RWPE1 (cell line): ENCODE measurements around the gene NKX1-1.

ENCODE experiments used
- CTCF ChIA-PET: fragments of 350-600 bp; sonication (Branson Sonifier 250); formaldehyde crosslinking; extraction: SDS; loops from one replicate; lab custom pipeline; 2021; lab: Yijun Ruan, JAX
- POLR2A ChIA-PET: fragments of 400-600 bp; formaldehyde crosslinking; extraction: SDS; loops from one replicate; lab custom pipeline; 2020; ENCODE audit warnings: antibody characterized with exemption; ENCODE audit not compliant: low non-redundant PET; lab: Yijun Ruan, JAX
- DNase-seq: peaks from one replicate; pipeline ENCODE4 v3.0.0; 2012; ENCODE audit warnings: low spot score
- H3K27ac ChIP-seq: fragments of 450-650 bp; 2 replicates; pipeline ENCODE4 v1.5.1; 2017
- TF ChIP-seq, protein P1 (sequence below): fragments of 450-650 bp; conservative IDR thresholded peaks from 2 replicates; pipeline ENCODE4 v1.5.1; 2017; ENCODE audit warnings: low read depth, mild to moderate bottlenecking

NKX1-1 gene

DNA sequence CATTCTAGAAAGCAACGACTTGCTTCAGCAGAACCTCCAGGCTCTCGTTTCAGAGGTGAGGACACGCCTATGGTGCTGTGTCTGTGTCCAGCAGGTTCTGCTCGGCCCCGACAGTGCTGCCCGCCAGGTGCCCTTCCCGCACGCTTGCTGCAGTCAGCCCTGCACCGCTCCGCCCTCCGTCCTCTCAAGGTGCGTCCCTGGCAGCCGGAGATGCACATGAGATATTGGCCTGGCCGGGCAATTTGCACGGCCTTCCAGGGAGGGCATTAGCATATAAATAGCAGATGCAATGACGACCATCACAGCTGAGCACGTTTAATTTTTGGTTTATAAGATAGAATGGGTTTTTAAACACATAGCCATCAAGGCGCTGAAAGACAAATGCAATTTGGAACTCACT, 44.8 kb downstream of the NKX1-1 start:
- TF ChIP-seq, protein P1, sequence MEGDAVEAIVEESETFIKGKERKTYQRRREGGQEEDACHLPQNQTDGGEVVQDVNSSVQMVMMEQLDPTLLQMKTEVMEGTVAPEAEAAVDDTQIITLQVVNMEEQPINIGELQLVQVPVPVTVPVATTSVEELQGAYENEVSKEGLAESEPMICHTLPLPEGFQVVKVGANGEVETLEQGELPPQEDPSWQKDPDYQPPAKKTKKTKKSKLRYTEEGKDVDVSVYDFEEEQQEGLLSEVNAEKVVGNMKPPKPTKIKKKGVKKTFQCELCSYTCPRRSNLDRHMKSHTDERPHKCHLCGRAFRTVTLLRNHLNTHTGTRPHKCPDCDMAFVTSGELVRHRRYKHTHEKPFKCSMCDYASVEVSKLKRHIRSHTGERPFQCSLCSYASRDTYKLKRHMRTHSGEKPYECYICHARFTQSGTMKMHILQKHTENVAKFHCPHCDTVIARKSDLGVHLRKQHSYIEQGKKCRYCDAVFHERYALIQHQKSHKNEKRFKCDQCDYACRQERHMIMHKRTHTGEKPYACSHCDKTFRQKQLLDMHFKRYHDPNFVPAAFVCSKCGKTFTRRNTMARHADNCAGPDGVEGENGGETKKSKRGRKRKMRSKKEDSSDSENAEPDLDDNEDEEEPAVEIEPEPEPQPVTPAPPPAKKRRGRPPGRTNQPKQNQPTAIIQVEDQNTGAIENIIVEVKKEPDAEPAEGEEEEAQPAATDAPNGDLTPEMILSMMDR = no peak
- ChIA-PET POLR2A (no interaction called here), CTCF (no interaction called here)
- no peak for DNase-seq
- H3K27ac ChIP-seq = no peak overlapping the region

DNA sequence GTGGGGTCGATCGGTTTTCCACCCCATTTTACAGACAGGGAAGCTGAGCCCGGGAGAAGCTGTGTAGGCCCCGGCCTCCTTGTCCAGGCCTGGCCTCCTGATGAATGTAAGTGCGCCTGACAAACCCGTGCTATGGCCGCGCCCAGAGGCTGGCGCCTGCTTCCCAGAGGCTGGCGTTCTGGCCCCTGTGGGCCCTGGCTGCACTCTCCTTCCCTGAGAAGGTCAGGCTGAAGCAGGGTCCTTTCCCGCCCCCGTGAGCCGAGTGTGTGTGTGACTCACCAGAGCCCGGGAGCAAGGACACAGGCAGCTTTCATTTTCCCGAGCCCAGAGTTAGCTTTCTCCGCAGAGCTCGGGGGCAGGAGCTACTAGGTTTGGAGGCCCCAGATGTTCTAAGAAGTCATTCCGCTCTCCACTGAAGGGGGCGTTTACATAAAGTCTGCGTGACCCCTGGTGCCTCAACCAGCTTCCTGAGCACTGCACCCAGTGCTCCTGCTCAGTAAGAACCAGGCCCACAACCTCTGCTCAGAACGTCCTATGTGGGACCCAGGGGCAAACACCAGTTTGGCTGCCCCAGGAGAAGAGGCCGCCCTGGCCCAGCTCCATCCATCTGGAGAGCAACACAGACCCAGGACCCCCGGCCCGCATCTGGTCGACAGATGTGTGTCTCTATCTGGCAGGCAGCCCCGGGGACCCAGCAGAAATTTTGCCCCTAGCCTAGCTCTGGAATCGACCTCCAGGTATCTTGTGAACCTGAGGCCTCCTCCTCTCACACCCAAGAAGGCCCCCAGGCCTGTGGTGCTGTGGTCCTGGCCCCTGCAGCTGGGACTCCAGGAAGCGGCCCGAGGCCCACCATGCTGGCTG, 45.6 kb downstream of the NKX1-1 start:
- TF ChIP-seq, protein P1 = no peak
- no peak for DNase-seq
- ChIA-PET CTCF (no interaction called here), POLR2A (no interaction called here)
- no peak overlapping the region for H3K27ac ChIP-seq

DNA sequence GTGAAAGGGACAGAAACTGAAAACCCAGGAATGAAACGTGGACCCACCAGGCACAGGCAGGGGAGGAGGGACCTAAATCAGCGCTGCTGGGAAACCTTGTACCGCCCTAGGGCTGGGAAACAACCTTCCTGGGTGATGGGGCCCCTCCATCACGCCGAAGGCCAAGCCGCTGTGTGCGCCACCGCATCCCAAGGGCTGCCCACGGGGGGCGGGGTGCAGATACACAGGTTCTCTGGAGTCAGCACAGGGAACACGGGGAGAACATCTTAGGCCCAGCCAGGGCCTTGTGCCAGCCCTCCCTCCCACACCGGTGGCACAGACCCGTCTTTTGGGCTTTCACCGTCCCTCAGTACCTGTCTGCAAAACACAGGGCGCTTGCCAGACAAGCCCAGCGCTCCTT, 46.3 kb downstream of the NKX1-1 start:
- TF ChIP-seq, protein P1 = no peak
- POLR2A ChIA-PET = no interaction called here
- CTCF ChIA-PET = no interaction called here
- no peak overlapping the region for H3K27ac ChIP-seq
- DNase-seq = no peak

DNA sequence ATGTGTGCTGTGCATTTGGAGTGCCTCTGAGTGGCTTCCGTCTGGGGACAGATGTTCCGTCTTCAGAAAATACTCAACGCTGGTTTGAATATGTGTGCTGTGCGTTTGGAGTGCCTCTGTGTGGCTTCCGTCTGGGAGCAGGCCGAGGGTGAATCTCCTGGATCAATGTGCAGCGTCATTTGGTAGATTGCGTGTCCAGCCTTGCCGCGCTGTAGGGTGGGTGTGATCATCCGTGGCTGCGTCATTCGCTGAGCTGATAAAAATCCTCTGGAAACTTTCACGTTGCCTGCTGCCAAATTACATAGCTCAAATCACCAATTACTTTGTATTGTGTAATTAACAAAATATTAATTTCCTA, 47.1 kb downstream of the NKX1-1 start:
- POLR2A ChIA-PET = no interaction called here
- no peak overlapping the region for H3K27ac ChIP-seq
- no peak for DNase-seq
- TF ChIP-seq, protein P1 = no peak
- CTCF ChIA-PET = no interaction called here

DNA sequence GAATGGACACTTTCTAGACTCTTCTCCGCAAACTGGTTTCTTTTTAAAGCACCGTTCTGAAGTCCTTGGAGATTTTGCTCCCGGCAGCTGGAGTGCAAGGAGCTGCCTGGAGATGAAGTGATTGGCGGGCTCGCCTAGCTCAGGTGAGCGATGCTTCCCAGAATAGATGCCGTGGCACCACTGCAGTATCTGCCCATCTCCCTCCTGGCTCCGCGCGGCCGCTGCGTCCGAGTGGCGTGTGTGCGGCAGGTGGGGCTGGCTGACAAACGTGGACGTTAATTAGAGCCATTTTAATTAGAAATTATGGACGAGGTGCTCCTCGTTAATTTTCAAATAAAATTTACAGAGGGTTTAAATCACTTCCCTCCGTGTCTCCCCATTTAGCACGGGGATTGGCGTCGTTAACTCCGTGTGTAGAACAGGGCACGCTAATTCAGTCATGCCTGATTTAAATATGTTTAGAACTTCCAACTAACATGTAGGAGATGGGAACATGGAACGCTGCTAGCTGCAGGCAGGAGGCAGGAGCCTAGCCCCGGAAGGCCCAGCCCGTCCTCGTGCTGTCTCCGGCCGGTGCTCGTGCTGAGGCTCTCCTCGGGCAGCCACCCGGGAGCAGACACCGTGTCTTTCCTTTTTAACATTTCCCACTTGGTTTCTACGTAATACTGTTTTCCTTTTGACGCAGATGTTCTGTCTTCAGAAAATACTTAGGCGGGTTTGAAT, 47.7 kb downstream of the NKX1-1 start:
- H3K27ac ChIP-seq = no peak overlapping the region
- DNase-seq = no peak
- ChIA-PET POLR2A (no interaction called here), CTCF (no interaction called here)
- TF ChIP-seq, protein P1 = no peak

DNA sequence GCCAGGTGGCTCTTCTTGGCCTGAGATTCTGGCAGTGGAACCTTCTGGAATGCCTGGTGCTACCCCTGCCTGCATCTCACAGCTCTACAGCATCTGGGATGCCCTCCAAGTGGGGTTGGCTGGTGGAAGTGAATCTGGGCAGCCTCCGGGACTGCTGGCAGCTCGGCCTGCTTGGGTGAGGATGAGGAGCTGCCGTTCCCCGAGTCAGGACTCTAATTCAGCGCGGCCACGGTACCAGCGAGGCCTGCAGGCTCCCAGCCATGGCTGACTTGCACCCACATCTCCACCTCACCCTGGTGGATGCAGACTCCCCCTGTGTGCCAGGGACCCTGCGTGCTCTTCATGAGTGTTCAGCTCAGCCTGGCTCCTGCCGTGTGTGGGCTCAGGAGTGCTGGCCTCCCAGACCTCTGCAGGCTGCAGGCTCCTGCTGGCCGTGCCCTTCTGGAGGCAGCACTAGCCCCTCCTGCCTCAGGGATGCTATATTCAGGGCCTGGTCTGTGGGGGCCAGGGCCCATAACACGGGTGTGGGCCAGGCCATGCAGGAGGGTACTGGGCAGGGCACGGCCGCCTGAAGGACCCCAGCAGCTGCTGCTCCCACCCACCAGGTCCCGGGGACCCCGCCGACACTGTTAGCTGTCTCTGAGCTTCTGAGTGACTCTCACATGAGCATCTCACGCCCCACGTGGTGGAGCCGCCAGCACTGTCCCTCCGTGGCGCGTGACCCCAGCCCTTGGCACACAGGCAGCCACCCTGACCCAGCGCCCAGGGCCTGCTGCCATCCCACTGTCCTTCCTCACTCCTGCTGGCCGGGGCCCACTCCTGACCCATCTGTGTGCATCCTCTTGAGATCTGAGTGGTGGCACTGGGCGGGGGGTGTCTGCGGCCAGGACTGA, 48.6 kb downstream of the NKX1-1 start:
- POLR2A ChIA-PET = no interaction called here
- CTCF ChIA-PET = no interaction called here
- H3K27ac ChIP-seq = no peak overlapping the region
- DNase-seq = no peak
- TF ChIP-seq, protein P1 = no peak
